ENCODE measurements around the gene MFF.
A peak's percentile ranks its signal among the peaks of the same experiment; 100 is the strongest.

Gene MFF

DNA sequence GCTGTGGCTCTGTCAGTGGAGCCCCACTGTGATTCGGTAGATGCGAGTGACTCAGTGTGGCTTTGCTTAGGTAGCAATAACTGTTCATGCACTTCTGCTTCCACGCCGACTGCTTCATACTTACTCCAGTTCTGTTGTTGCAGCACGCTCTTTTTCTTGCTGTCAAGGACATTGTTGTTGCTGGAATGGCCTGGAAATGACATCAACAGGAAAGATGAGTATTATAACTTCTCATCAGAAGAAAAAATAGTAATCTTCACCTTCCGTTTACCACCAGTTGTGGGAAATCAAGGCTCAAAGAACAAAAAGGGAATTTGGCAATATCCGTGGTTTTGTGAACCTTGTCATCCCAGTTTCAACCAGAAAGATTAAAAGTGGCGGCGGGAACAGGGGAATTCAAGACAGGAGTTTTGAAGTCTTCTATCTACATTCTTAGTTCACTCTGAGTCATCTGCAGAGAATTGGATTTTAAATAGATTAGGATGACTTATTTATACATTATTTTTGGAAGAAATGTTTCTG is 45.8 kb downstream of the MFF start:
- DNase-seq (ENCODE audit: low read depth): peak; percentile 70
- no peak overlapping the region for H3K4me3 ChIP-seq (ENCODE audit: control insufficient read depth, low read depth, low read length)
- TF ChIP-seq, protein P1, sequence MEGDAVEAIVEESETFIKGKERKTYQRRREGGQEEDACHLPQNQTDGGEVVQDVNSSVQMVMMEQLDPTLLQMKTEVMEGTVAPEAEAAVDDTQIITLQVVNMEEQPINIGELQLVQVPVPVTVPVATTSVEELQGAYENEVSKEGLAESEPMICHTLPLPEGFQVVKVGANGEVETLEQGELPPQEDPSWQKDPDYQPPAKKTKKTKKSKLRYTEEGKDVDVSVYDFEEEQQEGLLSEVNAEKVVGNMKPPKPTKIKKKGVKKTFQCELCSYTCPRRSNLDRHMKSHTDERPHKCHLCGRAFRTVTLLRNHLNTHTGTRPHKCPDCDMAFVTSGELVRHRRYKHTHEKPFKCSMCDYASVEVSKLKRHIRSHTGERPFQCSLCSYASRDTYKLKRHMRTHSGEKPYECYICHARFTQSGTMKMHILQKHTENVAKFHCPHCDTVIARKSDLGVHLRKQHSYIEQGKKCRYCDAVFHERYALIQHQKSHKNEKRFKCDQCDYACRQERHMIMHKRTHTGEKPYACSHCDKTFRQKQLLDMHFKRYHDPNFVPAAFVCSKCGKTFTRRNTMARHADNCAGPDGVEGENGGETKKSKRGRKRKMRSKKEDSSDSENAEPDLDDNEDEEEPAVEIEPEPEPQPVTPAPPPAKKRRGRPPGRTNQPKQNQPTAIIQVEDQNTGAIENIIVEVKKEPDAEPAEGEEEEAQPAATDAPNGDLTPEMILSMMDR (IDR thresholded peaks at IDR 0.05; ENCODE audit: control insufficient read depth, insufficient read depth, low read depth, low read length, missing control alignments): no peak

DNA sequence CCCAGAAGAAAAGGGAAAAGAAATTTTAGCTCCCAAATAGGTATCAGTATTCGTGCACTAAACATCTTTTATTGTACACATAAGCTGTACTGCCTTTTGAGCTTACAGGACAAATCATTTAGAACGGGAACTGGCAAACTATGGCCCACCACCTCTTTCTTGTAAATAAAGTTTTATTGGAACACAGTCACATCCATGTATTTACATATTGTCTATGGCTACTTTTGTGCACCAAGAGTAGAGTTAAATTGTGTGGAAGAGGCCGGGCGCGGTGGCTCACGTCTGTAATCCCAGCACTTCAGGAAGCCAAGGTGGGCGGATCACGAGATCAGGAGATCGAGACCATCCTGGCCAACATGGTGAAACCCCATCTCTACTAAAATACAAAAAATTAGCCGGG is 48.3 kb downstream of the MFF start:
- TF ChIP-seq, protein P1 (IDR thresholded peaks at IDR 0.05; ENCODE audit: control insufficient read depth, insufficient read depth, low read depth, low read length, missing control alignments): no peak
- DNase-seq (ENCODE audit: low read depth): no peak
- no peak overlapping the region for H3K4me3 ChIP-seq (ENCODE audit: control insufficient read depth, low read depth, low read length)

DNA sequence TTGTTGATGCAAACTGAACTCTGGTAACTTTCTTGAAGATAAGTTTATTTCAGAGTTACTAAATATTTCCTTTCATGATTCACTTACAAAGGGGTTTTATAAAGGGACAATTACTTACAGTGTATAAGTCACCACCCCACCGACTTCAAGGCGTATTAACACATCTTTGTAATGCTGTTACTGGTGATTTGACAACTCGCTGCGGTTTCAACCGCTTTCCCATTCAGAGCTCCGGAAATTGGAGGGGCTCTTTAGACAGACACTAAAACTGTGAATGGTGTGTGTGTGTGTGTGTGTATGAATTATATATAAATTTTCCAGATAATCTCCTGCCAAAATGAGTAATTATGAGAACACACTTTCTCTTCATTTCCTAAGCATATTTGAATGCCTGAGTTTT is 49.1 kb downstream of the MFF start:
- TF ChIP-seq, protein P1 (IDR thresholded peaks at IDR 0.05; ENCODE audit: control insufficient read depth, insufficient read depth, low read depth, low read length, missing control alignments): no peak
- peak; percentile 74 for DNase-seq (ENCODE audit: low read depth)
- no peak overlapping the region for H3K4me3 ChIP-seq (ENCODE audit: control insufficient read depth, low read depth, low read length)

DNA sequence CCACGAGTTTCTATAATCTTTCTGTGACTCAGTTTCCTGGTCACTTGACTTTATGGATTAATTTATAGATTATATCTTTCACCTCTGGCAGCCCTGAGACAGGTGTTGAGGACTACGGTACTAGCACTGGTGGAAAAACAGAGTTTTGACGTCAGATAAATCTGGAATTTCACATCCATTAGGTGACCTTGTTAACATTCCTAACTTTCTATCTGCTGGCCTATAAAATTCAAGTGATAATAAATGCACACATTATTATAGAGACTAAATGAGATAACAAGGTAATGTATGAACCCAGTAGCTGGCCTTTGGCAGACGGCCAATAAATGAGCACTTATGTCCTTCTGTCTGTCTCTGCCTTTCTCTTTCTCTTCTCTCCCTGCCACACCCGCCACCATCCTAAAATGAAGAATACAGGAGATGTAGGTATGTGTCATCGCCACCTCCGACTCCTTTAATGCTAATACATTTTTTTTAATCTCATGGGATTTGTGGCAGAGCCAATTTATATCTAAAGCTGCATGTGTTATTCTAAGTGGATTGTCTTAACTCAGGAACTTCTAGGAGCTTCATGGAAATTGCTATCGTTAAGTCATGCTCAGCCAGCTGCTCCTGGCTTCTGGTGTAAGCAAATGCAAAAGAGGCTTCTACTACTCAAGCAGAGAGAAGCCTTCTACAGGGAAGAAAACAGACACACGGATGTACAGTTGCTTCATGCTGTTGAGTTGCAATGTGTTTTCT is 51.8 kb downstream of the MFF start:
- TF ChIP-seq, protein P1 (IDR thresholded peaks at IDR 0.05; ENCODE audit: control insufficient read depth, insufficient read depth, low read depth, low read length, missing control alignments): no peak
- no peak overlapping the region for H3K4me3 ChIP-seq (ENCODE audit: control insufficient read depth, low read depth, low read length)
- no peak for DNase-seq (ENCODE audit: low read depth)

DNA sequence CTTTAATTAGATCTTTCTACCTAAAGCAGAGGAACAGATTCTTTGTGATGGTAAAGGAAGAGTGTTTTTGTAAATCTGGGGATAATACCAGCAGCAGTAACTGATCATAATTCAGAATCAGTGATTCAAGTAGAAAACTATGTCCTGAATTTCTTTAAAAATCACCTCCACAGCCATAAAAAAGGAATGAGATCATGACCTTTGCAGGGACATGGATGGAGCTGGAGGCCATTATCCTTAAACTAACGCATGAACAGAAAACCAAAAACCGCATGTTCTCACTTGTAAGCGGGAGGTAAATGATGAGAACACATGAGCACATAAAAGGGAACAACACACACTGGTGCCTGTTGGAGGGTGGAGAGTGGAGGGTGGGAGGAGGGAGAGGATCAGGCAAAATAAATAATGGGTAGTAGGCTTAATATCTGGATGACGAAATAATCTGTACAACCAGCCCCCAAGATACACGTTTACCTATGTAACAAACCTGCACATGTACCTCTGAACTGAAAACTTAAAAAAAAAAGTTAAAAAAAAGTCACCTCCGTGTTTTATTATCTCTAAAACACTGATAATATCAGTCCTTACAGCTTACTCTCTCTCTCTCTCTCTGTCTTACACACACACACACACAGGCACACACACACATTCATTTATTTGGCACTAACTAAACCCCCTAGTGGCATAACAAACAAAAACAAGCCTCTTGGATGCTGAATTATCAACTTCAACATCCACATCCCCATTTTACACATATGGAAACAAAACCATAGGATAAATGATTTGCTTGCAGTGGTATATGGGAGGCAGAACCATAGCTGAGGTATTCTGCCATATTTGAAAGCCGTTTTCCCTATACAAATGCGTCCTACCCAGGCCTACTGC is 52.7 kb downstream of the MFF start:
- no peak for DNase-seq (ENCODE audit: low read depth)
- H3K4me3 ChIP-seq (ENCODE audit: control insufficient read depth, low read depth, low read length): no peak overlapping the region
- TF ChIP-seq, protein P1 (IDR thresholded peaks at IDR 0.05; ENCODE audit: control insufficient read depth, insufficient read depth, low read depth, low read length, missing control alignments): peak; percentile 17

DNA sequence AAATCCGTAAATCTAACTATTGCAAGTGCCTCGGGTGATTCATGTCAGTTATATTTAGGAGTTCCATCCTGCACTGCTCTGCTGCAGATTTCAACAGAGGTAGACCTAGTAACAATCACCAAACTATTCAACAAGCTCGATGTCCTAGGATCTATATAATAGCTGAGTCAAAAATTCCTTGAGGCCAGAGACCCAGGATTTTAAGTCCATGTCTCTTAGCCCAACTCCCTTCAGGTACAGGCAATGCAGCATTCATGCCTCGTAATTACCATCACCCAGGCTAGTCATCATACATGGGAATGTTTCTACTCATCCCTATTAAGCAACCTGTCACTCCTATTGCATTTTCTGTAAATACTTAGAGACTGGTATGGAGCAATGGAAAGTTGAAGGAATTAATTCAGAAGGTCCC is 53.3 kb downstream of the MFF start:
- DNase-seq (ENCODE audit: low read depth): peak; percentile 62
- TF ChIP-seq, protein P1 (IDR thresholded peaks at IDR 0.05; ENCODE audit: control insufficient read depth, insufficient read depth, low read depth, low read length, missing control alignments): no peak
- no peak overlapping the region for H3K4me3 ChIP-seq (ENCODE audit: control insufficient read depth, low read depth, low read length)
